OCI-LY1 (cell line): Measurements from ENCODE around the gene PRDX6.

Experiments
- H2AFZ ChIP-seq: fragments of 200-600 bp; sonication (generic), shearing (Covaris generic); 2 replicates; pipeline ENCODE4 v1.6.0; 2014; ENCODE audit warnings: antibody characterized with exemption, mild to moderate bottlenecking, low read length
- H3F3A ChIP-seq: fragments of 200-600 bp; sonication (generic), shearing (Covaris generic); 2 replicates; pipeline ENCODE4 v1.6.0; 2014; ENCODE audit warnings: mild to moderate bottlenecking, antibody characterized with exemption, low read length, moderate library complexity; ENCODE audit not compliant: insufficient read depth
- H3K27ac ChIP-seq: fragments of 200-600 bp; sonication (generic); 2 replicates; pipeline ENCODE4 v1.5.1; 2014; ENCODE audit warnings: low read length, mixed run types, mild to moderate bottlenecking, low read depth; ENCODE audit not compliant: poor library complexity, severe bottlenecking
- H3K27me3 ChIP-seq: fragments of 200-600 bp; sonication (generic); 2 replicates; pipeline ENCODE4 v1.6.0; 2014; ENCODE audit warnings: antibody characterized with exemption, mild to moderate bottlenecking, low read length, moderate library complexity; ENCODE audit not compliant: insufficient read depth
- H3K36me3 ChIP-seq: fragments of 200-600 bp; sonication (generic); 2 replicates; pipeline ENCODE4 v1.6.1; 2014; ENCODE audit warnings: mild to moderate bottlenecking, antibody characterized with exemption, low read length, moderate library complexity, mixed read lengths; ENCODE audit not compliant: insufficient read depth
- H3K4me1 ChIP-seq: fragments of 200-600 bp; sonication (generic); 2 replicates; pipeline ENCODE4 v1.5.1; 2014; ENCODE audit warnings: mild to moderate bottlenecking, low read length, moderate library complexity; ENCODE audit not compliant: insufficient read depth, severe bottlenecking
- H3K4me2 ChIP-seq: fragments of 200-600 bp; sonication (generic), shearing (Covaris generic); 2 replicates; pipeline ENCODE4 v1.6.1; 2014; ENCODE audit warnings: low read length
- H3K4me3 ChIP-seq: fragments of 200-600 bp; sonication (generic); 2 replicates; pipeline ENCODE4 v1.5.1; 2014; ENCODE audit warnings: low read length, low read depth, mild to moderate bottlenecking, mixed read lengths; ENCODE audit not compliant: poor library complexity, severe bottlenecking
- H3K79me2 ChIP-seq: fragments of 200-600 bp; shearing (Covaris generic); 2 replicates; pipeline ENCODE4 v1.6.1; 2016; ENCODE audit warnings: mixed run types, low read length, mixed read lengths; ENCODE audit not compliant: insufficient read depth
- H3K9ac ChIP-seq: fragments of 200-600 bp; sonication (generic), shearing (Covaris generic); 2 replicates; pipeline ENCODE4 v1.6.1; 2014; ENCODE audit warnings: mild to moderate bottlenecking, low read length, mixed read lengths
- H3K9me2 ChIP-seq: fragments of 200-600 bp; sonication (generic), shearing (Covaris generic); 2 replicates; pipeline ENCODE4 v1.6.1; 2014; ENCODE audit warnings: low read depth, mild to moderate bottlenecking, low read length, mixed read lengths
- H3K9me3 ChIP-seq: fragments of 200-600 bp; shearing (Covaris generic); 2 replicates; pipeline ENCODE4 v1.6.1; 2014; ENCODE audit warnings: low read length, mixed read lengths
- H4K20me1 ChIP-seq: fragments of 200-600 bp; sonication (generic), shearing (Covaris generic); 2 replicates; pipeline ENCODE4 v1.6.0; 2016; ENCODE audit warnings: mild to moderate bottlenecking, low read length; ENCODE audit not compliant: insufficient read depth
- CTCF ChIP-seq: fragments of 200-600 bp; sonication (generic), shearing (Covaris generic); IDR thresholded peaks from 2 replicates; pipeline ENCODE4 v1.5.1; 2017; ENCODE audit warnings: mild to moderate bottlenecking, antibody characterized with exemption, low read length, moderate library complexity, mixed read lengths
- EZH2 ChIP-seq: fragments of 200-600 bp; sonication (generic), shearing (Covaris generic); IDR thresholded peaks from 2 replicates; pipeline ENCODE4 v1.8.0; 2017; ENCODE audit warnings: borderline replicate concordance, mixed run types, mild to moderate bottlenecking, antibody characterized with exemption, low read length, moderate library complexity, mixed read lengths

PRDX6 gene

GRCh38 chr1:173431304-173432045, 45.7 kb upstream of the PRDX6 start:
- peaks cover 9% of the 10 kb centered on the region; the same call in 1 of the 2 replicates for H3K36me3 ChIP-seq
- no peak overlapping the region for H3K4me2 ChIP-seq
- peak overlapping the region; percentile 85 for H3K27ac ChIP-seq
- H3K4me1 ChIP-seq, result peaks cover 28% of the 10 kb centered on the region
- H3K9me2 ChIP-seq, result no peaks in the 10 kb centered on the region
- H3K4me3 ChIP-seq, result no peak overlapping the region
- H3F3A ChIP-seq, result no peaks in the 10 kb centered on the region
- no peaks in the 10 kb centered on the region for H3K9me3 ChIP-seq
- no peaks in the 10 kb centered on the region for H3K27me3 ChIP-seq
- H4K20me1 ChIP-seq, result no peaks in the 10 kb centered on the region
- TF ChIP-seq EZH2 (no peak), CTCF (peak; percentile 88)
- no peak overlapping the region for H2AFZ ChIP-seq
- no peaks in the 10 kb centered on the region for H3K79me2 ChIP-seq
- no peak overlapping the region for H3K9ac ChIP-seq

DNA sequence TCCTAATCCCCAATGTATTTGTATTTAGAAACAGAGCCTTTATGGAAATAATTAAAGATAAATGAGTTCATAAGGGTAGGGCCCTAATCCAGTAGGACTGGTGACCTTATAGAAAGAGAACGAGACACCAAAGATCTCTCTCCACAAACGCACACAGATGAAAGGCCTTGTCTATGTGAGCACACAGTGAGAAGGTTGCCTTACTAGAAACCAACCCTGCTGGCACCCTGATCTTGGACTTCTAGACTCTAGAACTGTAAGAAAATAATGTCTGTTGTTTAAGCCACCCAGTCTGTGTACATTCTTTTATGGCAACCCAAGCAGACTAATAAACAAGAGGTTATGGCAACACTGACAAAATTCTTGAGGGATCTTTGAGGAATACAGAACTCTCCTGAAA, 44.8 kb upstream of the PRDX6 start:
- TF ChIP-seq CTCF (no peak), EZH2 (no peak)
- H3K79me2 ChIP-seq, result no peaks in the 10 kb centered on the region
- no peaks in the 10 kb centered on the region for H3K9me2 ChIP-seq
- no peaks in the 10 kb centered on the region for H3F3A ChIP-seq
- no peaks in the 10 kb centered on the region for H3K27me3 ChIP-seq
- H2AFZ ChIP-seq, result no peak overlapping the region
- H3K9me3 ChIP-seq, result no peaks in the 10 kb centered on the region
- H3K4me1 ChIP-seq, result peaks cover 28% of the 10 kb centered on the region
- no peak overlapping the region for H3K27ac ChIP-seq
- no peaks in the 10 kb centered on the region for H4K20me1 ChIP-seq
- H3K9ac ChIP-seq, result no peak overlapping the region
- H3K4me2 ChIP-seq, result no peak overlapping the region
- H3K36me3 ChIP-seq, result peaks cover 6% of the 10 kb centered on the region; the same call in 1 of the 2 replicates
- H3K4me3 ChIP-seq, result no peak overlapping the region

GRCh38 chr1:173433751-173434326, 43.3 kb upstream of the PRDX6 start:
- no peaks in the 10 kb centered on the region for H3K27me3 ChIP-seq
- H3K4me2 ChIP-seq, result no peak overlapping the region
- no peaks in the 10 kb centered on the region for H4K20me1 ChIP-seq
- no peak overlapping the region for H3K9ac ChIP-seq
- no peak overlapping the region for H3K4me3 ChIP-seq
- peaks cover 3% of the 10 kb centered on the region; the same call in 1 of the 2 replicates for H3K36me3 ChIP-seq
- H3K27ac ChIP-seq, result no peak overlapping the region
- no peak for TF ChIP-seq CTCF
- TF ChIP-seq EZH2, result no peak
- H3K79me2 ChIP-seq, result no peaks in the 10 kb centered on the region
- peaks cover 26% of the 10 kb centered on the region for H3K4me1 ChIP-seq
- no peaks in the 10 kb centered on the region for H3F3A ChIP-seq
- H3K9me3 ChIP-seq, result no peaks in the 10 kb centered on the region
- H3K9me2 ChIP-seq, result no peaks in the 10 kb centered on the region
- no peak overlapping the region for H2AFZ ChIP-seq
